K562 (cell line): Measurements from ENCODE around the gene HELZ2. TPM values are rescaled to one million over a fixed set of nuclear protein-coding genes. Genes with fewer than 3 reads are reported as not detected.

Experiments used
- ATAC-seq: fragments of 200-7000 bp; cut with Tn5 transposase; 3 replicates; pipeline ENCODE4 v1.9.1; 2020; ENCODE audit warnings: moderate library complexity
- BruUV-seq: library from RNA; stranded (reverse); fragments of 400-500 nt; replicated peaks from 2 replicates; lab custom pipeline; 2021; lab: Mats Ljungman, UMichigan
- CTCF ChIA-PET: fragments of 300-600 bp; formaldehyde crosslinking; extraction: SDS; loops from one replicate; lab custom pipeline; 2021; ENCODE audit warnings: low intra/inter-chr PET ratio; lab: Yijun Ruan, JAX
- POLR2A ChIA-PET: fragments of 300-600, 350-650 bp; sonication (Branson Sonifier 250); formaldehyde crosslinking; extraction: SDS; loops from one replicate; lab custom pipeline; 2021; ENCODE audit warnings: antibody characterized with exemption, inconsistent platforms; lab: Yijun Ruan, JAX
- DNase-seq, 4 experiments: peaks; one replicate each; pipeline versions ENCODE4 v3.0.0 to v3.0.0-alpha.2; 2011 to 2018; ENCODE audit warnings: low spot score in 3 of 4, mixed read lengths in 3 of 4; ENCODE audit errors: extremely low read depth in 1 of 4
- FAIRE-seq: peaks from 2 replicates; lab custom pipeline; 2011; peaks lifted over from hg19 to GRCh38; lab: Jason Lieb, UNC
- H2AFZ ChIP-seq: 2 replicates; pipeline ENCODE4 v1.6.0; 2011; ENCODE audit warnings: low read depth, low read length, control low read depth, inconsistent platforms
- H3K27ac ChIP-seq: fragments of 200-600 bp; 3 replicates; pipeline ENCODE4 v1.8.0; 2011; ENCODE audit warnings: low read depth, mild to moderate bottlenecking, control low read depth, inconsistent platforms, low read length, moderate library complexity, mixed read lengths; ENCODE audit errors: extremely low read depth
- H3K27me3 ChIP-seq, 2 experiments: fragments of 300-600 bp in 1 of 2; 2 replicates in 1 of 2; 3 replicates in 1 of 2; pipeline versions ENCODE4 v1.6.0 to v1.8.0; 2011; ENCODE audit warnings: inconsistent platforms in 2 of 2, low read length in 2 of 2, mild to moderate bottlenecking in 1 of 2, mixed read lengths in 1 of 2, moderate library complexity in 1 of 2; ENCODE audit not compliant: control insufficient read depth in 2 of 2, insufficient read depth in 2 of 2
- H3K36me3 ChIP-seq: fragments of 300-600 bp; 3 replicates; pipeline ENCODE4 v1.8.0; 2011; ENCODE audit warnings: mild to moderate bottlenecking, low read length, inconsistent platforms; ENCODE audit not compliant: control insufficient read depth, insufficient read depth
- H3K4me1 ChIP-seq, 2 experiments: fragments of 200-600 bp in 1 of 2; replicated peaks in 1 of 2; 2 replicates in 1 of 2; 3 replicates in 1 of 2; pipeline versions ENCODE4 v1.5.1 to v1.8.0; 2011; ENCODE audit warnings: inconsistent platforms in 2 of 2, low read length in 2 of 2, mild to moderate bottlenecking in 1 of 2, mixed read lengths in 1 of 2, moderate library complexity in 1 of 2; ENCODE audit not compliant: control insufficient read depth in 2 of 2, insufficient read depth in 2 of 2
- H3K4me2 ChIP-seq: 2 replicates; pipeline ENCODE4 v1.6.1; 2011; ENCODE audit warnings: low read length, control low read depth, inconsistent platforms, mixed read lengths; ENCODE audit not compliant: insufficient read depth
- H3K4me3 ChIP-seq: fragments of 200-600 bp; sonication (generic), shearing (Covaris generic); 2 replicates; pipeline ENCODE4 v1.5.1; 2016; ENCODE audit warnings: control low read depth, inconsistent platforms
- H3K79me2 ChIP-seq: fragments of 200-600 bp; 3 replicates; pipeline ENCODE4 v1.8.0; 2011; ENCODE audit warnings: low read length, inconsistent platforms; ENCODE audit not compliant: control insufficient read depth, insufficient read depth
- H3K9ac ChIP-seq, 2 experiments: 2 replicates each; pipeline versions ENCODE4 v1.6.0 to v1.6.1; 2011; ENCODE audit warnings: low read depth in 2 of 2, low read length in 2 of 2, control low read depth in 1 of 2, inconsistent platforms in 1 of 2, mild to moderate bottlenecking in 1 of 2, mixed read lengths in 1 of 2; ENCODE audit not compliant: insufficient read depth in 1 of 2
- H3K9me1 ChIP-seq: one replicate; pipeline ENCODE4 v1.6.0; 2011; ENCODE audit warnings: inconsistent platforms, mild to moderate bottlenecking, low read length, moderate library complexity; ENCODE audit not compliant: control insufficient read depth, insufficient read depth
- H3K9me3 ChIP-seq: replicated peaks from 2 replicates; pipeline ENCODE4 v1.5.1; 2011; ENCODE audit warnings: low read depth, low read length, inconsistent platforms; ENCODE audit not compliant: control insufficient read depth, insufficient read depth
- H4K20me1 ChIP-seq: replicated peaks from 2 replicates; pipeline ENCODE4 v1.6.1; 2011; ENCODE audit warnings: low read length, inconsistent platforms, mixed read lengths; ENCODE audit not compliant: control insufficient read depth, insufficient read depth
- BCOR ChIP-seq: fragments of 450-650 bp; IDR thresholded peaks from 2 replicates; pipeline ENCODE4 v1.6.1; 2016
- CC2D1A ChIP-seq: fragments of 450-650 bp; IDR thresholded peaks from 2 replicates; pipeline ENCODE4 v1.6.1; 2017; ENCODE audit warnings: mild to moderate bottlenecking
- ETV1 ChIP-seq: fragments of 450-650 bp; conservative IDR thresholded peaks from 2 replicates; pipeline ENCODE4 v1.6.1; 2016; ENCODE audit warnings: missing genetic modification characterization, control low read depth, low read depth, missing compliant biosample characterization
- MYNN ChIP-seq, 2 experiments: sonication (generic); formaldehyde crosslinking in 1 of 2; IDR thresholded peaks; 2 replicates each; pipeline versions ENCODE4 v1.5.0 to v1.6.1; 2016 to 2020; ENCODE audit warnings: antibody characterized with exemption in 1 of 2, missing genetic modification reagents in 1 of 2
- POLR3G ChIP-seq: IDR thresholded peaks from 2 replicates; pipeline ENCODE4 v1.6.1; 2011; ENCODE audit not compliant: insufficient read length, insufficient replicate concordance; ENCODE audit errors: extremely low read depth
- PTBP1 ChIP-seq: fragments of 200-400 bp; formaldehyde crosslinking; IDR thresholded peaks from 2 replicates; pipeline ENCODE4 v1.6.1; 2017; ENCODE audit warnings: low read depth, low read length
- SRSF7 ChIP-seq: fragments of 200-400 bp; formaldehyde crosslinking; optimal IDR thresholded peaks from 2 replicates; pipeline ENCODE3; 2017; ENCODE audit warnings: mild to moderate bottlenecking, low read depth, low read length
- STAT5A ChIP-seq: IDR thresholded peaks from 2 replicates; pipeline ENCODE4 v1.6.1; 2012; ENCODE audit warnings: low read length, inconsistent platforms, borderline replicate concordance
- ZFP36 ChIP-seq: fragments of 150-350 bp; IDR thresholded peaks from 2 replicates; pipeline ENCODE4 v1.6.1; 2018; ENCODE audit warnings: low read length, low read depth; ENCODE audit not compliant: partially characterized antibody
- WGBS: fragments of 100-300 bp; shearing (Covaris generic); methylation state at CpG from one replicate; pipeline ENCODE4 v1.1.6; 2016; ENCODE audit warnings: low coverage, mixed read lengths; ENCODE audit not compliant: insufficient coverage; ENCODE audit errors: missing lambda C conversion rate; 5-methylcytosine and 5-hydroxymethylcytosine counted together
- in situ Hi-C: fragments of 300-500 bp; cut with MboI; formaldehyde crosslinking; loops from 4 replicates; pipeline ENCODE4 v1.15.0; 2018; ENCODE audit warnings: inconsistent platforms, mixed read lengths
- intact Hi-C: fragments of 100-400 bp; cut with micrococcal nuclease; formaldehyde crosslinking; loops from 2 replicates; pipeline ENCODE4 v1.14.2; 2022
- polyA plus RNA-seq, 8 experiments: library from polyadenylated mRNA; depleted of rRNA in 4 of 8; stranded (reverse) in 5 of 8; unstranded in 3 of 8; fragments of >200 nt; fragmentation: Nextera tagmentation in 2 of 8; fragmentation: Illumina TruSeq in 1 of 8; extraction: Ambion mirVana in 2 of 8; extraction: Trizol in 1 of 8; gene quantifications; 2 replicates each; pipeline versions ENCODE4 v1.2.1 to v1.2.3, GENCODE V29; 2011 to 2014; ENCODE audit warnings: inconsistent platforms in 1 of 8, missing spikeins in 1 of 8
- total RNA-seq, 7 experiments: library from RNA; depleted of rRNA in 6 of 7; stranded (reverse); fragments of >200 nt in 6 of 7; fragmentation: Illumina TruSeq in 2 of 7; extraction: Trizol in 2 of 7; gene quantifications; 2 replicates each; pipeline versions ENCODE4 v1.2.1 to v1.2.3, GENCODE V29; 2011 to 2021; ENCODE audit warnings: low replicate concordance in 1 of 7

Gene HELZ2
- total and polyA plus RNA-seq, 9 of the 15 experiments (the other 6 are each of a cell fraction or from before 2014, with no cell fraction given), result 0.03 to 7.8 (median 2.9) TPM; not detected in 1

DNA sequence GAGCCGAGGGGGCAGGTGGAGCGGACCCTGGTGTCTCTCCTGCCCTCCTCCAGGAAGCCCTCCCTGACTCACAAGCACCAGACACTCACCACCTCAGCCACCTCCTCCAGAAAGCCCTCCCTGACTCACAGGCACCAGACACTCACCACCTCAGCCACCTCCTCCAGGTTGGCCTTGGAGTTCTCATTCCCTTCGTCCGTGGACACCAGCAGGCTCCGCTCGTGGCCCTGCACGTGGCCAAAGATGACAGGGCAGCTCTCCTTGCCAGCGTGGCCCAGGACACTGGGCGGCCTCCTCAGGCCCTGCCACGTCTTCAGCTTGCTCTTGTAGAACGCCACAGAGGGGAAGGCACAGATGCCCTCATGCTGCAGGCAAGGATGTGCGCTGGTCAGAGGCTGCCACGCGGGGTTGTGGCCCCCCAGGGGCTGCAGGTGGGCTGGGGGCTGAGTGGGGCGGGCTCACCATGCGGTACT, 13.7 kb downstream of the HELZ2 start:
- ChIA-PET CTCF (no interaction called here), POLR2A (interaction anchor here (0.8 kb wide), 1 partner anchor 305 kb away, joined by 5 read pairs; the partner anchor contains the start of gene TPD52L2)
- Histone ChIP-seq H4K20me1 (no peaks in the 10 kb centered on the region), H3K27ac (no peak overlapping the region), H2AFZ (no peak overlapping the region), H3K9me3 (no peaks in the 10 kb centered on the region), H3K4me3 (no peak overlapping the region), H3K9ac (peak overlapping the region in 1 of 2 experiments; percentile 64; a peak in 2 of 4 replicates), H3K4me1 (peaks cover 0 to 84% of the 10 kb centered on the region in 2 experiments; a peak in 2 of 5 replicates), H3K4me2 (no peak overlapping the region), H3K36me3 (no peaks in the 10 kb centered on the region), H3K9me1 (no peaks in the 10 kb centered on the region), H3K27me3 (peaks cover 0 to 17% of the 10 kb centered on the region in 2 experiments; a peak in 2 of 5 replicates), H3K79me2 (no peaks in the 10 kb centered on the region)
- no peak for FAIRE-seq
- no peak for DNase-seq
- no TSS peak for BruUV-seq
- in situ Hi-C loops (no loop called here), intact Hi-C loops (no loop called here)
- 82% methylated on average over 12 of the region's 16 CpGs for WGBS
- ATAC-seq, result no peak
- no peak for TF ChIP-seq SRSF7
- TF ChIP-seq BCOR, result peak; percentile 66
- TF ChIP-seq CC2D1A, result no peak
- TF ChIP-seq ZFP36, result peak; percentile 95
- no peak for TF ChIP-seq ETV1
- no peak for TF ChIP-seq POLR3G
- 0 out of 2 replicates have a peak, but pooled peaks have one; percentile 34 for TF ChIP-seq PTBP1
- no peak for TF ChIP-seq MYNN (IDR thresholded peaks at IDR 0.05)
- TF ChIP-seq MYNN (CRISPR knock-in tag; IDR thresholded peaks at IDR 0.05), result no peak
- no peak for TF ChIP-seq STAT5A
